ENCODE data around the gene LGI4.

Gene LGI4

DNA sequence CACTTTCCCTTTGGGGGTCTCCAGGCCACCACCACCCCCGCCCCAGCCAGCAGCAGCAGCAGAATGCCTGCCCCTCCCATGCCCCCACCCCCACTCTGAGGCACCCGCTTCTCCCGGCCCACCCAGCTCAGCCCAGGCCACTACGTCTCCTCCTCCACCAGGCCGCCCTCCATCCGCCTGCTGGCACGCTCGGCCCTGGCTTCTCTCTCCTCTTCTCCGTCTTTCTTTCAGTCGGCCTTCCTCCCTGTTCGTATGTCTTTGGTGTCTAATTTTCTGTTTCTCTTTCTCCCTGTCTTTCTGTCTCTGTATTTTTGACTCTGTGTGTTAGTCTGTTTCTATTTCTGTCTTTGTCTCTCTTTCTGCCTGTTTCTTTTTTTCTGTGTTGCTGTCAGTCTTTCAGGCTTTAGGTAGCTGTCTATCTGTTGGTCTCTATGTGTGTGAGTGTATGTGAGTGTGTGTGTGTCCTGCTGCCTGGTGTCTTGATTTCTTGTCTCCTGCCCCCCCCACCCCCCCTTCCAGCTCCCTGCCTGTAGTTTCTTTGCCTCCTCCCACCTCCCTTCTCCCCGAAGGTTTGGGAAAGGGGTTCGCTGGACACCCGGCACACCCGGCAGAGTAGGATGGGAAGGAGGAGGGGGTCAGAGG lies at the start of gene LGI4:
TSS of gene LGI4 (minus strand) at position 459 of the 642 bp plus-strand sequence. CDS start at position 80, 379 bp downstream.
- no peak for DNase-seq

DNA sequence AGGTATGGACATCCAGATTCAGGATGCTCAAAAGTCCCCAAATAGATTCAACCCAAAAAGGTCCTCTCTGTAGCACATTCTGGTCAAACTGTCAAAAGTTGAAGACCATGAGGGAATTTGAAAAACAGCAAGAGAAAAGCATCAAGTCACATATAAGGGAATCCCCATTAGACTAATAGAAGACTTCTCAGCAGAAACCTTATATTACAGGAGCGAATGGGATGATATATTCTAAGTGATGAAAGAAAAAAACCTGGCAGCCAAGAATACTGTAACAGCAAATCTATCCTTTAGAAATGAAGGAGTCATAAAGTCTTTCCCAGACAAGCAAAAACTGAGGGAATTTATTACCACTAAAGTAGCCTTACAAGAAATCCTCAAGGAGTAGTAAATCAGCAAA lies 49.4 kb upstream of the LGI4 start:
- no peak for DNase-seq

DNA sequence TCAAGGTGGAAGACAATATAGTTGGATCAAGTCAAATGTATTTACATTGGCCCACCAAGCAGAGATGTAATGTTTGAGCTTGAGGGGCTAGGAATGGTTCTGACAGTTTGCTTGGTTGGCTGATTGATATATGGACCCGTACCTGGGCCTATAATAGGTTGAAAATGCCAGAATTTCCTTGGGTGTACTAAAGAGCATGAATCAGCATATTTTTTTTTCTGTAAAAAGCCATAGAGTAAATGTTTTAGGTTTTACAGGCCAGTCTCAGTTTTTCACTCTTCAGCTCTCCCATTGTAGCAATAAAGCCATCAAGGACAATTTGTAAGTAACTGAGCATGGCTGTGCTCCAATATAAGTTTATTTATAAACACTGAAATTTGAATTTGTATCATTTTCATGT lies 46.5 kb upstream of the LGI4 start:
- no peak for DNase-seq

DNA sequence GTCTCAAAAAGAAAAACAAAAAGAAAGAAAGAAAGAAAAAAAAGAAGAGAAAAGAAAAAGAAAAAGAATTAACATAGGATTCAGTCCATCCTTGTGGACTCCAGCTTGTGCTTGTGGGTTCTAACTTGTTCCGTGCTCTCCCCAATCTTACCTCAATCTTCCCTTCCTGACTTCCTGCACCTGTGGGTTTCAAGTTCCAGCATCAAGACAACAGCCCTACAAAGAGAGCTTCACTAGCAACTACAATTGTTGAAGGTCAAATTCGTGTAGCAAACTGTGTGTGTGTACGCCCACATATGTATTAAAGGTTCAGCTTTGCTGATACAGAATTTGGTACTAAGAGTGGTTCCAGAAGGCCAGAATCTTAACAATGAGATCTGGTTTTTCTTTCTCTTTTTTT lies 45.0 kb upstream of the LGI4 start:
- DNase-seq, result no peak

DNA sequence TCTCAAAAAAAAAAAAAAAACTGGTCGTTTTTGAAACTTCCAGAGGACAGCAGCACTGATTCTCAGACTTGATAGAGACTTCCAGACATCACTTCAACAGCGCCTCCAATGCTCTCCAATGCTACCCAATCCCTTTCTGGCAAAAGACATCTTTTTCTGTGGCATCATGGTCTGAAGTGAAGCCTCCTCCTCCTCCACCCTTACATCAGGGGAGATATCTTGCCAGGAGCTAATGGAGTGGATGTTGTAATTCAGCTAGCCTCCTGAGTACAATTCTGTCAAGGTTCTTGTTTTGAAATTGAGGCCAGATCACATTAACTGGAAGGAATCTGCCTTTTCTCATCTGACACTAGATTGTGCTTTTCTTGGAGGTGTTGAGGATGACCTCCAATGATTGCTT lies 43.8 kb upstream of the LGI4 start:
- no peak for DNase-seq

DNA sequence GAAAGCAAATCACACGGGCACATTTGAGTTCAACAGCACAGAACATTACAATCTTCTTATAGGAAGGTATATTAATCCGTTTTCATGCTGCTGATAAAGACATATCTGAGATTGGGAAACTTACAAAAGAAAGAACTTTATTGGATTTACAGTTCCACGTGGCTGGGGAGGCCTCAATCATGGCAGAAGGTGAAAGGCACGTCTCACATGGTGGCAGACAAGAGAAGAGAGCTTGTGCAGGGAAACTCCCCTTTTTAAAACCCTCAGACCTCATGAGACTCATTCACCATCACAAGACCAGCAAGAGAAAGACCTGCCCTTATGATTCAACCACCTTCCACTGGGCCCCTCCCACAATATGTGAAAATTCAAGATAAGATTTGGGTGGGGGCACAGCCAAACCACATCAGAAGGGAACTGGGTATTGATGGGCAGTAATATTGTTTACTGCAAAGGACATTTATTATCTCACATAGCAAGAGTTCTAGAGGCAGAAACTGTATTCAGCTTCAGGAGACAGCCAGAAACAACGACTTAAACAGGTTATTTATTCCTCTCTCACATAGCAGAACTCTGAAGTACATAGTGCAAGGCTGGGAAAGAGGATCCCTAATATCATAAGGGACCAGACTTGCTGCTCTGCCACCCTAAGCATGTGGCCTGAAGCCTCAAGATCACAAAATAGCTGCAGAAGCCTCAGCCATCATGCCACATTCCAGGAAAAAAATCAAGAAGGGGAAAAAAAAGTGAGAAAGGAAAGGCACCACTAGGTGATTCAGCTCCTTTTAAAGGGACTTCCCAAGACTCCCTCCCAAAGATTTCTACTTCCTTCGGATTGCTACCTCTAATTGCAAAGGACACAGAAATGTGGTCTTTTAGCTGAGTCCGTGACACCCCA lies 42.8 kb upstream of the LGI4 start:
- DNase-seq, result no peak

DNA sequence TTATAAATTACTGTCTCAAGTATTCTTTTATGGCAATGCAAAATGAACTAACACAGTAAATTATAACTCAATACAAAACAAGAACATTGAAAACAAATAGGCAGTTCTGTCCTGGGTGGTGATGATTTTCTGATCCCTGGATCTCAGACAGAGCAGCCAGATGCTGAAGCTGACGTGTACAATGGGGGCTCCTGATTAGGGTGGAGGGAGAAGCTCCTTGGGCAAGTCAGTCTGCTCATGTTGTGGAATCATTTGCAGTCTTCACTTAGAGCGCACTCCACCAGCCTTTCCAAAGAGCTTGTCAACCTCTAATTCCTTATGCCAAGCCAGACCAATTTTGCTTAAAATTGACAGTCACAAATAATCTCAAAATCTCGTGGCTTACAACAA lies 41.3 kb upstream of the LGI4 start:
- DNase-seq, result no peak

DNA sequence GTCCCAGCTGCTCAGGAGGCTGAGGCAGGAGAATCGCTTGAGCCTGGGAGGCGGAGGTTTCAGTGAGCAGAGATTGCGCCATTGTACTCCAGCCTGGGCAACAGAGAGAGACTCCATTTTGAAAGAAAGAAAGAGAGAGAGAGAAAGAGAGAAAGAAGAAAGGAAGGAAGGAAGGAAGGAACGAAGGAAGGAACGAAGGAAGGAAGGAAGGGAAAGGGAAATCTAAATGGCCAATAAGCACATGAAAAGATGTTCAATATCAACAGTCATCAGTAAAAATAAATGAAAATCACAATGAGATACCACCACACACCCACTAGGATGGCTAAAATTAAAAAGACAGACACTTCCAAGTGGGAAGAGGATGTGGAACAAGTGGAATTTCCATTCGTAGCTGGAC lies 39.4 kb upstream of the LGI4 start:
- no peak for DNase-seq

DNA sequence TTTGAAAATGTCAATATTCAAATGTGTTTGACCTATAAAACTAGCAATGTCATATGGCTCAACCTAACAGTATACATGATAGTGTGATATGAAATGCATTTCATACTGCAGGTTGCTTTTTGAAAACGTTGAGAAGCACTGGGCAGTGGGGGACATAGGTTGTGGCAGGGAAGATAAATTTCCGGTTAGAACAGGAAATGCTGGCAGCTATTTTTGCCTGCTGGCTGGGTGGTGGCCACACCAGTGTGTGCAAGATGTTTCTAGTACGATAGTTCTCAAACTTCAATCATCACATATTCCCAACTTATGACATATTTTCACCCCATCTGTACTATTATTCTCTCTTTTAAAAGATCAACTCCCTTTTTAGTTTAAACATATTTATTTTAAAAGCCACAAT lies 36.9 kb upstream of the LGI4 start:
- no peak for DNase-seq

DNA sequence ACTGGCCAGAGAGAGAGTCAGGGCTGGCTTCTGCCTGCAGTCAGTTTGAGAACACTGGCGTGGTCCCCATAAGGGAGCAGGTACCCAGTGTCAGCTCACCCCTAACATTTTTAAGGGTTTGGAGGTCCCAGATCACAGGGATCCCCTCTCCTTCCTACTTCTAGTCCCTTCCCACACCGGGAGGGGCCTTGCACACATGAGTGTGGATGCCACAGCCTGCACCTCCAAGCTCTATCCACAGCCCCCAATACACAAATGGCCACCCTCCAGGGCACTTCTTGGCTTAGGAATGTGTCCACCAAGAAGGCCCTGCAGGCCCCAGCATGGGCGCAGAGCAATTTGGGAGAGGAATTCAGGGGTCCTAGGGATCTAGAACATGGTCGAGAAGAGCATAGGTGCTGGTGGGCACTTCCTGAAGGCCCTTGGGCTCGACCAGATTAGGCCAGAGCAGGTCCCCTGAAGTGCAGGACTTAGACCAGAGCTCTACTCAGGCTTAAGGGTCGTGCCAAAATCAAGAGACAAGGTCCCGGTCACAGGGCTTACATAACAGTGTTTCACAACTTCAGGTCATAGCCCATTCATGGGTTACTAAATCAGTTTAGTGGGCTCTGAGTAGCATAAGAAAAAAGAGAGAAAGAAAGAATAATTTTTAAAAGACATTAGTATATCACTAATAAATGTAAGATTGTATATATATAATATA lies 35.7 kb upstream of the LGI4 start:
- no peak for DNase-seq

DNA sequence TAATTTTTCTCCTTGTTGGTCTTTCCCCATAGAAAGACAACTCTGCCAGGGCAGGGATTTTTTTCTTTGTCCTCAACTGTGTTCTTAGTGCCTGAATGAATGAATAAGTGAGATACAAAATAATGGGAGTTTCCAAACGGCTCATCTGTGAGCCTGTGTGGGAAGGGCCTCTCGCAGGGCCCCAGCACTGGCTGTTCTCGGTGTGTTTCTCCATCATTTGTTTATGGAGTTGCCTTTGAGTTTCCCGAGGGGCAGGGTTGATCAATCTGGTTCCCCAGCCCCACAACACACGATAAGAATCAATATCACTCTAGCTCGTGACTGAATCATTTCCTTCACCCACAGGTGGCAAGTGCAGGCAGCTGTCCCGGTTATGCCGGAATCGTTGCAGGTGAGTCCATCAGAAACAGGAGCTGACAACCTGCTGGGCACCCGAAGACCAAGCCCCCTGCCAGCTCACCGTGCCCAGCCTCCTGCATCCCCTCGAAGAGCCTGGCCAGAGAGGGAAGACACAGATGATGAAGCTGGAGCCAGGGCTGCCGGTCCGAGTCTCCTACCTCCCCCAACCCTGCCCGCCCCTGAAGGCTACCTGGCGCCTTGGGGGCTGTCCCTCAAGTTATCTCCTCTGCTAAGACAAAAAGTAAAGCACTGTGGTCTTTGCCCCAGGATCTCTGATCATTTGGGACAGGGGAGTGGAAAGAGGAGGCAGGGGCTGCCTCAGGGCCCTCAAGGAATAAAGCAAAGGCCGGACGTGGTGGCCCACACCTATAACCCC lies 34.5 kb upstream of the LGI4 start:
- no peak for DNase-seq

DNA sequence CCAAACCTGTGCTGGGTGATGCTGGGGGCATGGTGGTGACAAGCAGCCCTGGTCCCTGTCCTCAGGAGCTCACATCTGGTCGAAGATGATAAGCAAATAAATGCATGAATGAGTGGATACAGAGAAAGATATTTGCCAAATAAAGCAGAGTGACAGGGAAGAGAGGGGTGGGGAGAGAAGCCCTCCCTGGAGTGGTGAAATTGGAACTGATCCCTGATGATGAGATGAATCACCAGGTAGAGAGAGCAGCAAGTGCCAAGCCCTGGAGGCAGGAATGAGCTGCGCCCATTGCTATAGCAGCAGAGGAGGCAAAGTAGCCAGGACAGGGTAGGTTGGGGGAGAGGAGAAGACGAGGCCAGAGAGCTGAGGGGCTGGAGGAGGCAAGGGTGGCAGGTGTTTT lies 33.3 kb upstream of the LGI4 start:
- no peak for DNase-seq

DNA sequence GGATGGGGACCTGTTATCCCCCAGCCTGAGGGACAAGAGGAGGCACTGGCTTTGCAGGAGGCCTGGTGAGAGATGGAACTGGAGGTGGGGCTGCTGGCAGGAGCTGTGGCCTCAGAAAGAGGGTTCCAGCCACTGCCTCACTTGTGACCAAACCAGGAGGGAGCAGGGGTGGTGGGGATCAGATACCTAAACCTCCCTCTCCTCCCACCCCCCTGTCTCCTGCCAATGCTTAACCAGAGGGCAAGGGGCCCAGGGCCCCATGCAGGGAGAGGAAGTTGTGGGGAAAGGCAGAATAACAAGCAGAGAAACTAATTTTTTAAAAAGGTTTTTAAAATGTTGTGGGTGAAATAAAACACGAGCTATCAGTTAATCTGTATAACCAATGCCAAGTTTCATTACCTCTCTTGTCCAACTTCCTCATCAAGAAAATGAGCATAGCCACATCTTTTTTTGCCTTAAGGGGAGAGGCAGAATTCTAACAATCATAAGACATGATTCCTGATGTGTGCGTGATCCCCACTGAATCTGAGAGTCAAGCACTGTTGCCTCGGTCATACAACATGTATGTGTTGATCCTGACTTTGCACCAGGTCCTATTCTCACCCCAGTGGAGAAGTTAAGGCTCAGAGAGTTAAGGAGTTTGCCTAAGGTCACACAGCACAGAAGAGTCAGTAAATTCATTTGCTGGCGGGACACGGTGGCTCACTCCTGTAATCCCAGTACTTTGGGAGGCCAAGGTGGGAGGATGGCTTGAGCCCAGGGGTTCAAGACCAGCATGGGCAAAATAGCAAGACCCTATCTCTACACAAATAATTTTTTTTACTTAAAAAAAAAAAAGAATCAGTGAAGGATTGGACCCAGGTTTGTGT lies 32.6 kb upstream of the LGI4 start:
- DNase-seq, result no peak

DNA sequence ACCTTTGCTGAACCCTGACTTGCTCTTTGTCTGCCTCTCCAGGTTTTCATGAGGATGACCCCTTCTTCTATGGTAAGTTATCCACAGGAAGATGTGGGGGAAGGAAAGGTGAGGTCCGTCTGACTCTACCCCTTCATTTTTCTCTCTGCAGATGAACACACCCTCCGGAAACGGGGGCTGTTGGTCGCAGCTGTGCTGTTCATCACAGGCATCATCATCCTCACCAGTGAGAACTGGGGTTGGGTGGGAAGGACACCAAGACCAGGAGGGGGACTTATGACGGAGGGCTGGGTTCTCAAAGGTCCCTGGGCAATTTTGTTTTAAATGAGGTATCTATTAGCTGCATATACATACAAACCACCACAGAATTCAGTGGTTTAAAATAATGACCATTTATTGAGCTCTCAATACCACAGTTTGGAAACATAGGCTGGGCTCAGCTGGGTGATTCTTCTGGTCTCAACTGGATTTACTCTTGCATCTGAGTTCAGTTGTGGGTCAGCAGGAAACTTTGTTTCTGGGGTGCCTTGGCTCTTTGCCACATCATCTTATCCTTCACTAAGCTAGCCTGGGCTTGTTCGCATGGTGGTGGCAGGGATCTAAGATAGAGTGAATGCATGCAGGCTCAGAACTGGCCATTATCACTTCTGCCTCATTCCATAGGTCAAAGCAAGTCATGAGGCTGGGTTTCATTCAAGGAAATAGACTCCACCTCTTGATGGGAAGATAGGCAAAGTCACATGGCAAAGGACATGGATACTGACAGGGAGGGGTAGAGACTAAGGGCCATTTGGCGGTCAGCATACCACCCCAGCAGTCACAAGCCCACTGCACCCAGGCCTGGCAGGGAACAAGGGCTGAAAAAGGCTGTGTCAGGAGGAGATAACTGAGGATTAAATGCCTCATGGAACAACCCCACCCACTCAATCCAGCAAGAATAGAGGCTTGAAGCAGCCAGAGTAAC lies 31.5 kb upstream of the LGI4 start:
- DNase-seq, result no peak

DNA sequence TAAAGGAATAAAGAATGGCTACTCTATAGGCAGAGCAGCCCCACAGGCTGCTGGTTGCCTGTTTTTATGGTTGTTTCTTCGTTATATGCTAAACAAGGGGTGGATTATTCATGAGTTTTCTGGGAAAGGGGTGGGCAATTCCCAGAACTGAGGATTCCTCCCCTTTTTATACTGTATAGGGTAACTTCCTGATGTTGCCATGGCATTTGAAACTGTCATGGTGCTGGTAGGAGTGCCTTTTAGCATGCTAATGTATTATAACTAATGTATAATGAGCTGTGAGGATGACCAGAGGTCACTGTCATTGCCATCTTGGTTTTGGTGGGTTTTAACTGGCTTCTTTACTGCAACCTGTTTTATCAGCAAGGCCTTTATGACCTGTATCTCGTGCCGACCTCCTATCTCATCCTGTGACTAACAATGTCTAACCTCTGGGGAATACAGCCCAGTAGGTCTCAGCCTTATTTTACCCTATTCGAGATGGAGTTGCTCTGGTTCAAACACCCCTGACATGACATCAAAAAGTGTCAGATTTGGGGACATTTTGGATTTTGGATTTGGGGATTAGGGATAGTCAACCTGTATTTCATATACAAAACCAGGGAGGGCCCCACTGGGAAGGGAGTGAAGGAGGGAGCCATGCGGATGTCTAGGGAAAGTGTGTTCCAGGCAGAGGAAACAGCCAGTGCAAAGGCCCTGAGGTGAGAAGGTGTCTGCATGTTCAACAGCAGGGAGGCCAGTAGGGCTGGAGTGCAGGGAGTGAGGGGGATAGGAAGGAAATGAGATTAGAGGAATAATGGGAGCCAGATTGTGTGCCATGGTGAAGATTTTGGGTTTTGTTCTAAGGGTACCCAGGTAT lies 30.6 kb upstream of the LGI4 start:
- no peak for DNase-seq

DNA sequence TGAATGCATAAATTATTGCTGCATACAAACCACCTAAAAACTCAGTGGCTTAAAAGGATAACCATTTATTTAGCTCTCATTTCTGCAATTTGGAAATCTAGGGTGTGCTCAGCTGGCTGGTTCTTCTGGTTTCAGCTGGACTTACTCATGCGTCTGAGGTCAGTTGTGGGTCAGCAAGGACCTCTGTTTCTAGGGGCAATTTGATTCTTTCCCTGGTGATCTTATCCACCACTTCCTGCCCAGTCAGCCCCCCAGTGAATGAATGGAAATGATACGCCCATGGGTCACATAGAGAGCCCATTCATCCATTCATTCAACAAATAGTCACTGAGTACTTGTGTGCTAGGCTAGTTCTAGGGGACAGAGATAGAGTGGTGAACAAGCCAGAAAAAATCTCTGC lies 29.6 kb upstream of the LGI4 start:
- no peak for DNase-seq

DNA sequence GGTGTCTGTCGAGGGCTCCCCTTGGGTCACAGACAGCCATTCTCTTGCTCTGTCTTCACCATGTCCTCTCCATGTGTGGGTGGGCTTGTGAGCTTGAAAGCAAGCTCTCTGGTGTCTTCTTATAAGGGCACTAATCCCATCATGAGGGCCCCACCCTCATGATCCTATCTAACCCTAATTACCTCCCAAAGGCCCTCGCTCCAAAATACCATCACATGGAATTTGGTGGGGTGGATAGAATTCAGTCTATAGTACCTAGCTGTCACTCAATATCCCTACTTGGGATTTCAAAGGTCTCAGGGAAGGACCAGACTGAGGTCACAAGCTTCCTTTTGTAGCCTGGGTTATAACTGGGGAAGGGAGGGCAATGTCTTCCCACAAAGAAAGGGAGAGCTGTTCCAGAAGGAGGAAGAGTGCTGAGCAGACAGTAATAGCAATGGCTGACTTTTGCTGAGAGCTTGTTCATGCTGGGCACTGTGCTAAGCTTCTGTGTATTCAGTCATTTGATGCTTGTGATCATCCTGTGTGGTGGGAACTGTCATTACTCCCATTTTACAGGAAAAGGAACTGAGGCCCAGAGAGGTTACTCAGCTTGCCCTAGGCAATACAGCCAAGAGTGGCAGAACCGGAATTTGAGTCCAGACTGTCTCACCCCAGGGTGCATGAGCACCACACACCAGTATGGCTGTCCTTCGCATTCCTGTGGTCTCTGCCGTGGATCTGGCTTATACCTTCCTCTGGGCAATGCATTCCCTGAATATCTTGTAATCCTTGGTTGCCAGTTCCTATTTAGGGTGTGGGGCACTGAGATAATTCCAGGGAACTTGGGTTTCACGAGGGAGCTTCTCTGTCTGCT lies 27.8 kb upstream of the LGI4 start:
- no peak for DNase-seq

DNA sequence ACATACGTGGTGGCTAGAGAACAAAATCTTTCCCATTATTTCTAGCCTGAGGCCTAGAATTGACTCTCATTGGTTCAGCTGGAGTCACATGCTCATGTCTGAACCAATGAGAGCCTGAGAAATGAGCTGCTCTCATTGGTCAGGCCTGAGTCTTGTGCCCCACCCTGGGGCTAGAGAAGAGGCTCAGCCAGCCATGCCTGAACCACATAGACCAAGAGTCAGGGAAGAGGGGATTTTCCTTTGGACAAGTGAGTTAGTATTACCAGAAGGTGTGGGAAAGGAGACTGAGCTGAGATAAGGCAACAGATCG lies 26.5 kb upstream of the LGI4 start:
- DNase-seq, result no peak

Data from NCI-H2081 (cell line).